Measurements from ENCODE around the gene MNS1.

The MNS1 gene

GRCh38 chr15:56464893-56465520 lies at the start of gene MNS1:
TSS of gene MNS1 (minus strand) at chr15:56465137. CDS start at chr15:56464972, 165 bp downstream.
- Histone ChIP-seq H3K4me3 (peak within 1 kb of the TSS; percentile 61 to 79), H3K9me3 (no peaks in the 10 kb centered on the region), H3K36me3 (no peaks in the 10 kb centered on the region), H3K27ac (peak within 1 kb of the TSS; percentile 21 to 31), H3K27me3 (no peaks in the 10 kb centered on the region), H3K4me1 (peaks cover 0 to 15% (median 9%) of the 10 kb centered on the region in 4 donors)
- TF ChIP-seq CTCF (IDR thresholded peaks at IDR 0.05), result no peak
- peak; percentile 91 to 92 for DNase-seq
- intact Hi-C loops (cut with DNase I; ENCODE audit: low total_unique reads), result no loop called here

- TF ChIP-seq CTCF (IDR thresholded peaks at IDR 0.05), result peak; percentile 58 to 81
- Histone ChIP-seq H3K4me3 (no peak overlapping the region), H3K27ac (no peak overlapping the region), H3K9me3 (no peaks in the 10 kb centered on the region), H3K36me3 (no peaks in the 10 kb centered on the region), H3K4me1 (peaks cover 0 to 4% (median 0%) of the 10 kb centered on the region in 4 donors), H3K27me3 (no peaks in the 10 kb centered on the region)
- peak in 1 of 2 donors; percentile 23 for DNase-seq
- intact Hi-C loops (cut with DNase I; ENCODE audit: low total_unique reads), result loop anchor here (5.0 kb wide), 1 partner anchor 811 kb away; no protein-coding TSS in a partner anchor
These were observed 31.7 kb upstream of the MNS1 start for GRCh38 chr15:56496635-56497034.

GRCh38 chr15:56495533-56495932 lies 30.6 kb upstream of the MNS1 start:
- Histone ChIP-seq H3K27me3 (no peaks in the 10 kb centered on the region), H3K36me3 (no peaks in the 10 kb centered on the region), H3K4me1 (peaks cover 0 to 4% (median 0%) of the 10 kb centered on the region in 4 donors), H3K4me3 (no peak overlapping the region), H3K27ac (no peak overlapping the region), H3K9me3 (no peaks in the 10 kb centered on the region)
- intact Hi-C loops (cut with DNase I; ENCODE audit: low total_unique reads), result loop anchor here (5.0 kb wide), 1 partner anchor 812 kb away; no protein-coding TSS in a partner anchor
- no peak for DNase-seq
- no peak for TF ChIP-seq CTCF (IDR thresholded peaks at IDR 0.05)

- intact Hi-C loops (cut with DNase I; ENCODE audit: low total_unique reads), result loop anchor here (5.0 kb wide), 1 partner anchor 812 kb away; no protein-coding TSS in a partner anchor
- no peaks in the 10 kb centered on the region for H3K9me3 ChIP-seq
- no peak overlapping the region for H3K27ac ChIP-seq
- H3K4me3 ChIP-seq, result no peak overlapping the region
- no peaks in the 10 kb centered on the region for H3K36me3 ChIP-seq
- H3K27me3 ChIP-seq, result no peaks in the 10 kb centered on the region
- no peak for DNase-seq
- no peak for TF ChIP-seq CTCF (IDR thresholded peaks at IDR 0.05)
- peaks cover 0 to 4% (median 0%) of the 10 kb centered on the region in 4 donors for H3K4me1 ChIP-seq
These were observed 30.1 kb upstream of the MNS1 start for GRCh38 chr15:56495053-56495452.

- no peak overlapping the region for H3K4me3 ChIP-seq
- no peaks in the 10 kb centered on the region for H3K27me3 ChIP-seq
- peaks cover 0 to 4% (median 0%) of the 10 kb centered on the region in 4 donors for H3K4me1 ChIP-seq
- intact Hi-C loops (cut with DNase I; ENCODE audit: low total_unique reads), result no loop called here
- DNase-seq, result no peak
- no peaks in the 10 kb centered on the region for H3K9me3 ChIP-seq
- no peaks in the 10 kb centered on the region for H3K36me3 ChIP-seq
- no peak for TF ChIP-seq CTCF (IDR thresholded peaks at IDR 0.05)
- no peak overlapping the region for H3K27ac ChIP-seq
These were observed 28.0 kb upstream of the MNS1 start for GRCh38 chr15:56492791-56493555.

Data from tibial artery (tissue), 4 donors.